Common myeloid progenitor, CD34-positive (primary cell): Measurements from ENCODE around the gene HMGCLL1.

ENCODE experiments used
- CTCF ChIA-PET: fragments of 350-600 bp; sonication (Branson Sonifier 250); formaldehyde crosslinking; loops from one replicate; lab custom pipeline; 2021; ENCODE audit warnings: antibody characterized with exemption; lab: Charles Lee
- POLR2A ChIA-PET: fragments of 350-600 bp; sonication (Branson Sonifier 250); formaldehyde crosslinking; loops from one replicate; lab custom pipeline; 2021; ENCODE audit warnings: antibody characterized with exemption; lab: Charles Lee
- DNase-seq, 3 donors: peaks; one replicate each; pipeline versions ENCODE4 v3.0.0 to v3.0.0-alpha.2; 2013
- H3K27ac ChIP-seq, 2 experiments: 1 replicate in 1 of 2; 2 replicates in 1 of 2; pipeline ENCODE4 v1.7.0; 2013; ENCODE audit warnings: inconsistent platforms in 2 of 2, low read length in 2 of 2, mild to moderate bottlenecking in 2 of 2, low read depth in 1 of 2, moderate library complexity in 1 of 2; ENCODE audit not compliant: severe bottlenecking in 2 of 2, insufficient read depth in 1 of 2, poor library complexity in 1 of 2
- H3K27me3 ChIP-seq, 5 experiments: replicated peaks in 2 of 5; 1 replicate in 3 of 5; 2 replicates in 2 of 5; pipeline versions ENCODE4 v1.6.1 to v1.7.0; 2013; ENCODE audit warnings: low read length in 4 of 5, mild to moderate bottlenecking in 2 of 5, moderate library complexity in 2 of 5, inconsistent platforms in 1 of 5; ENCODE audit not compliant: insufficient read depth in 5 of 5, control insufficient read depth in 4 of 5
- H3K36me3 ChIP-seq, 4 experiments: 1 replicate in 2 of 4; 2 replicates in 2 of 4; pipeline versions ENCODE4 v1.6.1 to v1.7.0; 2013; ENCODE audit warnings: low read length in 3 of 4, control low read depth in 1 of 4, mild to moderate bottlenecking in 1 of 4; ENCODE audit not compliant: control insufficient read depth in 4 of 4, insufficient read depth in 4 of 4
- H3K4me1 ChIP-seq, 4 experiments: 1 replicate in 3 of 4; 2 replicates in 1 of 4; pipeline versions ENCODE4 v1.6.1 to v1.7.1; 2013; ENCODE audit warnings: low read length in 3 of 4, mild to moderate bottlenecking in 3 of 4, control low read depth in 1 of 4, inconsistent platforms in 1 of 4, moderate library complexity in 1 of 4; ENCODE audit not compliant: control insufficient read depth in 4 of 4, insufficient read depth in 4 of 4; ENCODE audit errors: control extremely low read depth in 1 of 4
- H3K4me3 ChIP-seq, 7 experiments: 1 replicate in 4 of 7; 2 replicates in 3 of 7; pipeline versions ENCODE4 v1.5.1 to v1.7.0; 2013; ENCODE audit warnings: mild to moderate bottlenecking in 7 of 7, low read length in 6 of 7, moderate library complexity in 6 of 7, inconsistent platforms in 2 of 7, low read depth in 2 of 7, control low read depth in 1 of 7; ENCODE audit not compliant: insufficient read depth in 4 of 7, control insufficient read depth in 1 of 7; ENCODE audit errors: extremely low read depth in 1 of 7
- H3K9me3 ChIP-seq, 5 experiments: 1 replicate in 4 of 5; 2 replicates in 1 of 5; pipeline versions ENCODE4 v1.6.1 to v1.7.1; 2013; ENCODE audit warnings: low read length in 4 of 5, mild to moderate bottlenecking in 2 of 5, inconsistent platforms in 1 of 5, low read depth in 1 of 5, moderate library complexity in 1 of 5; ENCODE audit not compliant: control insufficient read depth in 4 of 5, insufficient read depth in 2 of 5; ENCODE audit errors: control extremely low read depth in 1 of 5
- WGBS: methylation state at CpG from one replicate; pipeline ENCODE4 v1.1.5; 2013; ENCODE audit not compliant: insufficient coverage; 5-methylcytosine and 5-hydroxymethylcytosine counted together

HMGCLL1 gene

DNA sequence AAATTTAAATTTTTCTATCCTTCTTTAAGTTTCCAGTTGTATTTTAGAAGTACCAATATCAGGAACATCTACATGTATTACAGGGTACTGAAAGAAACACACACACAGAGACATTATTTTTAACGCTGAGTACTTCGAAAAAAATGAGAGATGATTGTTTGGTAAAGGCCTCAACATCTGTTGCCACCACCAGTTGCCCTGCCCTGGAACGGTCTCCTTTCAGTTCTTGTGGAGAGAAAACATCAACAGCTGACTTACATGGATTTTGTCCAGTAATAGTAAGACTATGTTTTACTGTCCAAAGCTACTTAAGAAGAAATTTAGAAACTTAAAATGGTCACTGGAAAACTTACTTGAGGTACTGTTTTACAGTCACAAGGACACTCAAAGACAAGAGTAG, 16.7 kb downstream of the HMGCLL1 start:
- no peaks in the 10 kb centered on the region for H3K27me3 ChIP-seq
- 100% methylated on average over 3 of the region's 3 CpGs for WGBS

DNA sequence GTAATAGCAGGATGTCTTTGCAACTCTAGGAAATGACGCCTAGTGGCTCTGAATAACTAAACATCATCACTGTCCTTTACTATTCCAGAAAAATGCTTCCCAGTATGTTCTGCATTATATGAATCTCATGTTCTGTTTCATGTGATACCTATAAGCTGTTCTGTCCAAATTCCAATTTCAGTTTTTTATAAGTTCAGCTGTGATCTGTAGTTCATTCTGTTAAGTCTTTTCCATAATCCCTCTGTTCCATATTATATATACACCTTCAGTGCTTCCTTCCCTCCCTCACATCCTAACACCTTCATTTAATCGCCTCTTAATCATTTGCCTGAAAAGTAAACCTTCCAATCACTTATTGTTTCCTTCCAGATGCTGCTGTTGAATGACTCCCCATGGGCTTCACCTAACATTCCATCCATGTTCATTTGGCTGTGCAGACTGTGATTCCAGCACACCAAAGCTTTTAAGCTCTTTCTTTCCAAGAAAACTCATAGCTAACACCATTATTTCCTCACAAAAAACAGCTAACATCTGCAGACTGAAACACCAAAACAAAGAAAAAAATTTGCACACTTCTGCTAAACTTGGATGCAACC, 18.6 kb downstream of the HMGCLL1 start:
- WGBS: 100% methylated on average over 1 of the region's 2 CpGs
- ChIA-PET POLR2A (no interaction called here), CTCF (no interaction called here)
- H3K4me1 ChIP-seq: no peaks in the 10 kb centered on the region
- H3K9me3 ChIP-seq: no peaks in the 10 kb centered on the region
- H3K36me3 ChIP-seq: no peaks in the 10 kb centered on the region
- DNase-seq: no peak
- H3K4me3 ChIP-seq: no peak overlapping the region
- no peak overlapping the region for H3K27ac ChIP-seq
- peaks cover 0 to 2% (median 0%) of the 10 kb centered on the region in 5 experiments for H3K27me3 ChIP-seq

More for the DNA sequence above, 16.7 kb downstream of the HMGCLL1 start:
- Histone ChIP-seq H3K36me3 (no peaks in the 10 kb centered on the region), H3K27ac (no peak overlapping the region), H3K4me3 (no peak overlapping the region), H3K4me1 (no peaks in the 10 kb centered on the region), H3K9me3 (no peaks in the 10 kb centered on the region)
- CTCF ChIA-PET: no interaction called here
- POLR2A ChIA-PET: no interaction called here
- DNase-seq: no peak

DNA sequence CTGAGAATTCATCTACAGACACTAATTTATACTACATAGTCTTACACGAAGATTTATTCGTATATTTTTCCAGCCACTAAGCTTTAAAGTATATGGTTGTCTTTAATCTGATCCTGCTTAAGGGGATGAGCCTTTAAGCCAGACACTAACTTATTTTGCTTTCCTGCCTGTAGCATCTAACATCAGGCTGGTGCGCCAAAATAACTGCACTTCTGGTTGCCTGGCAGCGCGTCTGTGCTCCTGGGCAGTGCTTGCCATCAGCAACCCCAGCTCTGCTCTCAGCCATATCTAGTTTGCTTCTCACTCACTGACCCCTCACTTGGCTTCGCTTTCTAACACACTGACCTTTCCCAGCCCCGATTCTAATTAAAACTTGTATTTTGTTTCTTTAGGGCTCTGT, 21.8 kb downstream of the HMGCLL1 start:
- Histone ChIP-seq H3K36me3 (no peaks in the 10 kb centered on the region), H3K9me3 (no peaks in the 10 kb centered on the region), H3K4me3 (no peak overlapping the region), H3K4me1 (no peaks in the 10 kb centered on the region), H3K27ac (no peak overlapping the region), H3K27me3 (peaks cover 0 to 2% (median 0%) of the 10 kb centered on the region in 5 experiments)
- CTCF ChIA-PET: no interaction called here
- WGBS: 94% methylated on average over 3 of the region's 7 CpGs
- no peak for DNase-seq
- POLR2A ChIA-PET: no interaction called here

DNA sequence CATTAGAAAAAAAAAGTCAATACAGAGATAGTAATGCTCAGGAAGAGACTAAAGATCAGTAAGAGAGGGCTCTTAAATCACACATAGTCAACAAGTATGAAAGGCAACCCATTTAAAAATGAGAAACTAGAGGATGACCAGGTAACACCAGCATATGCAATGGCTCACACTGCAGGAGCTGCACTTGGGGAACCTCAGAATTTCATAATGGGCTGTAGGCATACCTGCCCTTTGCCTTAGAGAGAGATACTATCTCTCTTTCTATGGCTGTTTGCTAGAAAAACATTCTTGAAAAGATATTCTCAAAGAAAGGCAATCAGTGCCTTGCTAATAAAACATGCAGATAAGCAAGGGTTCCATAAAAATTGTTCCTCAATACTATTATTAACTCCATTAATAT, 33.2 kb downstream of the HMGCLL1 start:
- ChIA-PET CTCF (no interaction called here), POLR2A (no interaction called here)
- no peak for DNase-seq
- Histone ChIP-seq H3K9me3 (no peaks in the 10 kb centered on the region), H3K4me1 (no peaks in the 10 kb centered on the region), H3K36me3 (no peaks in the 10 kb centered on the region), H3K27ac (no peak overlapping the region), H3K27me3 (no peaks in the 10 kb centered on the region), H3K4me3 (no peak overlapping the region)

DNA sequence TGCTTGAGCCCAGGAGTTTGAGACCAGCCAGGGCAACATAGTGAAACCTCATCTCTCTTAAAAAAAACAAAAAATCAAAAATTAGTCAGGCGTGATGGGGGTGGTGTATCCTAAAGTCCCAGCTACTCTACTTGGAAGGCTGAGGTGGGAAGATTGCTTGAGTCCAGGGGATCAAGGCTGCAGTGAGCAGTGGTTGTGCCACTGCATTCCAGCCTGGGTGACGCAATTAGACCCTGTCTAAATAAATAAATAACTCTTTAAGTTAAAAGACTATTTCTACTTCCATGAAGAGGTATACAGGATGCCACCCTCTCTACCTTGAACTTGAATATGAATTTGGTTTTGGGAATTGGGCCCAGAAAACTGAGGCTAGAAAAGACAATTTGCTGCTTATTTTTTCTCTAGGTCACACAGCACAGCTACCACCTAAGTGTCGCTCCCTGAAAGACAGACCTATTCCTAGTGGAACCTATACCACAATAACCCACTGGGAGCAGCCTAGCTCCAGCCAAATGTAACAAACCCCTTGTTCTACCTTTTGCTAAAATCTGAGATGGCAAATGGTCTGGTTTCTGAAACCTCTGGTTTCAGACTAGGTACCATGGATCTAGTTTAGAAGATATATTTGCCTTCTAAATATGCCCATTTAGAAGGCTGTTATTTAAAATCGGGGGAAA, 35.2 kb downstream of the HMGCLL1 start:
- H3K27me3 ChIP-seq: no peaks in the 10 kb centered on the region

DNA sequence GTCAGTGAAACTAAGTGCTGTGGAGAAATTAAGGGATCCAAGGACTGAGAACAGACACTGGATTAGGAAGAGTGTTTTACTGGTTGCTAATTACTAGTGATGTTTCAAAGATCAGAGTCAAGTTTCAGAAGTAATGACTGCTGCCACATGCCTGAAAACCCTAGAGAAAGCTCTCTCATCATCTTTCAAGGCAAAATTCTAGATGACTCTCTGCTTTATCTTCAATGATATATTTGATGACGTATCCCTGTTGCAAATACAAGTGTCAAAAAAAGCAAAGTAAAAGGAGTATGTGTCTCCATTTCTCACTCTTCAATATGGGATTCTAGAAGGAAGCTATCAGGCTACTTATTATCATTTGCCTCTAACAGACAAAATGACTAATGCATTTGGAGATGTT, 38.0 kb downstream of the HMGCLL1 start:
- Histone ChIP-seq H3K27ac (no peak overlapping the region), H3K4me1 (no peaks in the 10 kb centered on the region), H3K36me3 (no peaks in the 10 kb centered on the region), H3K9me3 (no peaks in the 10 kb centered on the region), H3K27me3 (no peaks in the 10 kb centered on the region), H3K4me3 (no peak overlapping the region)
- CTCF ChIA-PET: no interaction called here
- POLR2A ChIA-PET: no interaction called here
- no CpG with 5 or more reads among the region's 1 CpG for WGBS
- DNase-seq: no peak

More for the DNA sequence above, 35.2 kb downstream of the HMGCLL1 start:
- CTCF ChIA-PET: no interaction called here
- Histone ChIP-seq H3K27ac (no peak overlapping the region), H3K4me1 (no peaks in the 10 kb centered on the region), H3K9me3 (no peaks in the 10 kb centered on the region), H3K36me3 (no peaks in the 10 kb centered on the region), H3K4me3 (no peak overlapping the region)
- WGBS: 100% methylated on average over 2 of the region's 4 CpGs
- POLR2A ChIA-PET: no interaction called here
- DNase-seq: no peak

DNA sequence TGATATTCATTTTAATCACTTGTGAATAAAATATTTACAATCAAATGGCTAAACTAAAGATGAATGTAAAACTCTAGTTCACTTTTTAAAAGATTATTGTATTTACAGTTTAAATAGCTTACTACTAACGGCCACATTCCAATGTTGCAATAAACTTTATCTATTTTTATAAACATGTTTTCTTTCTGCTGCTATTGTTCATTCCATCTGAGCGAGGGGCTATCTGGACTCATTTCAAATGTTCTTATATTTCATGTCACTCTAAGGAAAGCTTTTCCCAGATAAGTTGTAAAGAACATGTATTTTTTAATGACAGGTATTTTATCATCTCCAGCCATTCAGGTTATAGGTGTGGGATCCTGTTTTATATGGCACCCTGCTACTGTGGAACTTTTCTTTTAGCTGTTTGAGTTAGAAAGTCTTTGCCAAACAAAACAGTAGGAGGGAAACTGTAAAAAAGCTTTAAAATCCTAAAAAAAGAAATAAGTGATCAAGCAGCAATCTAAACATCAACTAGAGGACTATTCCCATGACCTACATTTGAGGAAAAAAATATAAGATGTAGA, 42.5 kb downstream of the HMGCLL1 start:
- POLR2A ChIA-PET: no interaction called here
- no peaks in the 10 kb centered on the region for H3K4me1 ChIP-seq
- no peak overlapping the region for H3K27ac ChIP-seq
- DNase-seq: no peak
- no peaks in the 10 kb centered on the region for H3K27me3 ChIP-seq
- H3K36me3 ChIP-seq: no peaks in the 10 kb centered on the region
- H3K9me3 ChIP-seq: no peaks in the 10 kb centered on the region
- CTCF ChIA-PET: no interaction called here
- no CpG with 5 or more reads among the region's 2 CpGs for WGBS
- no peak overlapping the region for H3K4me3 ChIP-seq
